Uterus (tissue), 4 donors: Measurements from ENCODE around the gene SULT2B1. TPM values are rescaled to one million over a fixed set of nuclear protein-coding genes. Genes with fewer than 3 reads are reported as not detected.

Experiments
- DNase-seq, 2 donors: peaks; one replicate each; pipeline ENCODE4 v3.0.0-alpha.2; 2019 to 2020
- H3K27ac ChIP-seq, 2 donors: fragments of 200-600 bp; sonication (generic); 1 replicate in 1 of 2; 2 replicates in 1 of 2; pipeline ENCODE4 v1.5.1; 2016 to 2018
- H3K27me3 ChIP-seq, 2 donors: fragments of 200-600 bp; sonication (generic); one replicate each; pipeline ENCODE4 v1.5.1; 2018 to 2019; ENCODE audit warnings: control low read depth in 1 of 2
- H3K36me3 ChIP-seq, 2 donors: fragments of 200-600 bp; sonication (generic); one replicate each; pipeline ENCODE4 v1.5.1; 2019; ENCODE audit warnings: control low read depth in 1 of 2
- H3K4me1 ChIP-seq, 2 donors: fragments of 200-600 bp; sonication (generic); one replicate each; pipeline ENCODE4 v1.5.1; 2018 to 2019; ENCODE audit warnings: control low read depth in 1 of 2
- H3K4me3 ChIP-seq, 2 donors: fragments of 200-600 bp; sonication (generic); 1 replicate in 1 of 2; 2 replicates in 1 of 2; pipeline ENCODE4 v1.5.1; 2018 to 2019; ENCODE audit warnings: mild to moderate bottlenecking in 1 of 2
- H3K9me3 ChIP-seq, 2 donors: fragments of 200-600 bp; sonication (generic); one replicate each; pipeline ENCODE4 v1.5.1; 2019; ENCODE audit warnings: control low read depth in 1 of 2
- POLR2A ChIP-seq, 2 donors: fragments of 450-650 bp; IDR thresholded peaks; one replicate each; pipeline ENCODE4 v1.6.1; 2016; ENCODE audit warnings: antibody characterized with exemption in 2 of 2, mild to moderate bottlenecking in 1 of 2, moderate library complexity in 1 of 2
- intact Hi-C: fragments of 100-400 bp; cut with DNase I; formaldehyde crosslinking; loops from one replicate; pipeline ENCODE4 v1.15.1; 2023; ENCODE audit warnings: low total_unique reads
- total RNA-seq, 4 donors: library from RNA; depleted of rRNA in 3 of 4; stranded (reverse); fragments of >200 nt in 3 of 4; gene quantifications; one replicate each; pipeline versions ENCODE4 v1.1.0 to v1.2.4, GENCODE V29; 2014 to 2023
- TF ChIP-seq, protein P1 (sequence below), 4 experiments: fragments of 200-600 bp in 2 of 4; fragments of 450-650 bp in 2 of 4; sonication (generic) in 2 of 4; IDR thresholded peaks; one replicate each; pipeline ENCODE4 v1.5.1; 2016 to 2019; ENCODE audit warnings: antibody characterized with exemption in 4 of 4, mild to moderate bottlenecking in 2 of 4, moderate library complexity in 1 of 4
- donor health status: DM: yes; HTN: yes; CAD: no.

Gene SULT2B1
- total RNA-seq, 4 donors from 2014 or later: 0.41 TPM; not detected in 3

DNA sequence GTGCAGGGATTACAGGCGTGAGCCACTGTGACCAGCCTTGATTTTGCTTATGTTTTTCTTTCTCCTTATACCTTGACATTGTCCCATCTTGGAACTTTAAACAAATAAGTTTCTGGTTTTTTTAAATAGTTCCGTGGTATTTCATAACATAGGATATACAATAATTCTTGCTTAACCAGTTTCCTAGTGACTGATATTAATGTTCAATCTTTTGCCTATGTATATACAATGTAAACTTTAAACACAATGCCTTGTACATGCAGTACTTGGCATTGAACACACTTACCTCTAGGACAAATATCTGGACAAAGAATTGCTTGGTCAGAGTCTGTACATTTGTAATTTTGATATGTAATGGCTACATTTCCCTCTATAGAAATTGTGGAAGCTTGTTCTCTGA is 30.2 kb downstream of the SULT2B1 start:
- DNase-seq: no peak
- Histone ChIP-seq H3K27me3 (no peaks in the 10 kb centered on the region), H3K4me1 (no peaks in the 10 kb centered on the region), H3K36me3 (no peaks in the 10 kb centered on the region), H3K27ac (no peak overlapping the region), H3K4me3 (no peak overlapping the region), H3K9me3 (no peaks in the 10 kb centered on the region)
- intact Hi-C loops: loop anchor here (10.0 kb wide), 1 partner anchor 87 kb away; no protein-coding TSS in a partner anchor
- TF ChIP-seq POLR2A (IDR thresholded peaks at IDR 0.05): no peak
- TF ChIP-seq, protein P1, sequence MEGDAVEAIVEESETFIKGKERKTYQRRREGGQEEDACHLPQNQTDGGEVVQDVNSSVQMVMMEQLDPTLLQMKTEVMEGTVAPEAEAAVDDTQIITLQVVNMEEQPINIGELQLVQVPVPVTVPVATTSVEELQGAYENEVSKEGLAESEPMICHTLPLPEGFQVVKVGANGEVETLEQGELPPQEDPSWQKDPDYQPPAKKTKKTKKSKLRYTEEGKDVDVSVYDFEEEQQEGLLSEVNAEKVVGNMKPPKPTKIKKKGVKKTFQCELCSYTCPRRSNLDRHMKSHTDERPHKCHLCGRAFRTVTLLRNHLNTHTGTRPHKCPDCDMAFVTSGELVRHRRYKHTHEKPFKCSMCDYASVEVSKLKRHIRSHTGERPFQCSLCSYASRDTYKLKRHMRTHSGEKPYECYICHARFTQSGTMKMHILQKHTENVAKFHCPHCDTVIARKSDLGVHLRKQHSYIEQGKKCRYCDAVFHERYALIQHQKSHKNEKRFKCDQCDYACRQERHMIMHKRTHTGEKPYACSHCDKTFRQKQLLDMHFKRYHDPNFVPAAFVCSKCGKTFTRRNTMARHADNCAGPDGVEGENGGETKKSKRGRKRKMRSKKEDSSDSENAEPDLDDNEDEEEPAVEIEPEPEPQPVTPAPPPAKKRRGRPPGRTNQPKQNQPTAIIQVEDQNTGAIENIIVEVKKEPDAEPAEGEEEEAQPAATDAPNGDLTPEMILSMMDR (IDR thresholded peaks at IDR 0.05): no peak

DNA sequence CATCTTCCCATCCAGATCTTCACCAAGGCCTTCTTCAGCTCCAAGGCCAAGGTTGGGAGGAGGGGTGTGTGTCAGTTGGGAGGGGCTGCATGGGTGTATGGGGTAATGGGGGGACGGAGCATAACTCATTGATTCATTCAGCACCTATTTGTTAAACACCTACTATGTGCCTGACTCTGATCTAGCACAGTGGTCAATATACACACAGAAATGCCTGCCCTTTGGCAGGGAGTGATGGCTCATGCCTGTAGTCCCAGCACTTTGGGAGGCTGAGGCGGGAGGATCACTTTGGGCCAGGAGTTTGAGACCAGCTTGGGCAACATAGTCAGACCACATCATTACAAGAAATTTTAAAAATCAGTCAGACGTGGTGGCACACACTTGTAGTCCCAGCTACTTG is 35.4 kb downstream of the SULT2B1 start:
- TF ChIP-seq, protein P1 (IDR thresholded peaks at IDR 0.05): no peak
- no peak for TF ChIP-seq POLR2A (IDR thresholded peaks at IDR 0.05)
- Histone ChIP-seq H3K36me3 (no peaks in the 10 kb centered on the region), H3K27me3 (no peaks in the 10 kb centered on the region), H3K9me3 (no peaks in the 10 kb centered on the region), H3K4me1 (no peaks in the 10 kb centered on the region), H3K27ac (no peak overlapping the region), H3K4me3 (no peak overlapping the region)
- intact Hi-C loops: loop anchor here (10.0 kb wide), 1 partner anchor 93 kb away; no protein-coding TSS in a partner anchor
- DNase-seq: no peak

DNA sequence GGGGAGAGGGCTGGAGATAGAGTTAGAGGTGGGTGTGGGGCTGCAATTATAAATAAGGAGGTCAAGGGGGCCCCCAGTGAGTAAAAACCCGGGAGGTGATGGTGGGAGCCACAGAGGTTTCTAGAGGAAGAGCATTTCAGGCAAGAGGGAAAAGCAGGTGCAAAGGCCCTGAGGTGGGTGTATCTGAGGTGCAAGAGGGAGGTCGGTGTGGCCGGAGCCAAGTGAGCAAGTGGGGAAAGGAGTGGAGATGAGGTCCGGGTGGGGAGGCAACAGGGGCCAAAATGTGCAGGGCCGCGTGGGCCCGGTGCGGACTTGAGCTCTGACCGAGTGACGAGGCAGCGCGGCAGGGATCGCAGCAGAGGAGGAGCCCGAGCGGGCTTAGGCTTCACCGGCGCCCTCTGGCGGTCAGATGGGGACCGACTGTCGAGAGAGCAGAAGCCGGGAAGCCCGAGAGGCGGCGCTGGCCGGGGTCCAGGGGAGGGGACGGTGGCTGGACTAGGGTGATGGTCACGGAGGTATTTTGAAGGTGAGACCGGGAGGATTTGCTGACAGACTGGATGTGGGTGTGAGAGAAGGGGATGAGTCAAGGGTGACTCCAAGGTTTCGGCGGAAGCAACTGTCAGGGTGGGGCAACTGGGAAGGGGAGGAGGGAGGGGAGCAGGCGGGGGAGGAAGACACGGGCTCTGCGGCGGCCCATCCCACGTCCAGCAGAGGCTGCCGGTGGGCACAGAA is 36.9 kb downstream of the SULT2B1 start:
- intact Hi-C loops: loop anchor here (10.0 kb wide), 1 partner anchor 94 kb away; no protein-coding TSS in a partner anchor
- Histone ChIP-seq H3K4me3 (no peak overlapping the region), H3K27me3 (no peaks in the 10 kb centered on the region), H3K27ac (no peak overlapping the region), H3K4me1 (no peaks in the 10 kb centered on the region), H3K36me3 (no peaks in the 10 kb centered on the region), H3K9me3 (no peaks in the 10 kb centered on the region)
- DNase-seq: peak; percentile 82 to 83
- TF ChIP-seq, protein P1 (IDR thresholded peaks at IDR 0.05): peak; percentile 77 to 90 (median 88)
- no peak for TF ChIP-seq POLR2A (IDR thresholded peaks at IDR 0.05)

DNA sequence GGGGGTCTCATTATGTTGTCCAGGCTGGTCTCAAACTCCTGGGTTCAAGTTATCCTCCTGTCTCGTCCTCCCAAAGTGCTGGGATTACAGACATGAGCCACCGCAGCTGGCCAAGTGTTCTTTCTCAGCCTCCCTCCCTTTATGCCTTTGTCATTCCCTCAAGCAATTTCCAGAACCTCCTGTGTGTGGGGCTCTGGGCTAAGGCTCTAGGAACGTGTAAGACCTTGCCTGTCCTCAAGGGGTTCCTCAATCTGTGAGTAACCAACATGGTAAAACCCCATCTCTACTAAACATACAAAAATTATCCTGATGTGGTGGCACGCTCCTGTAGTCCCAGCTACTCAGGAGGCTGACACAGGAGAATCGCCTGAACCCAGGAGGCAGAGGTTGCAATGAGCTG is 39.0 kb downstream of the SULT2B1 start:
- intact Hi-C loops: no loop called here
- Histone ChIP-seq H3K27me3 (no peaks in the 10 kb centered on the region), H3K27ac (no peak overlapping the region), H3K4me3 (no peak overlapping the region), H3K9me3 (no peaks in the 10 kb centered on the region), H3K36me3 (no peaks in the 10 kb centered on the region), H3K4me1 (no peaks in the 10 kb centered on the region)
- no peak for DNase-seq
- TF ChIP-seq, protein P1 (IDR thresholded peaks at IDR 0.05): no peak
- no peak for TF ChIP-seq POLR2A (IDR thresholded peaks at IDR 0.05)

DNA sequence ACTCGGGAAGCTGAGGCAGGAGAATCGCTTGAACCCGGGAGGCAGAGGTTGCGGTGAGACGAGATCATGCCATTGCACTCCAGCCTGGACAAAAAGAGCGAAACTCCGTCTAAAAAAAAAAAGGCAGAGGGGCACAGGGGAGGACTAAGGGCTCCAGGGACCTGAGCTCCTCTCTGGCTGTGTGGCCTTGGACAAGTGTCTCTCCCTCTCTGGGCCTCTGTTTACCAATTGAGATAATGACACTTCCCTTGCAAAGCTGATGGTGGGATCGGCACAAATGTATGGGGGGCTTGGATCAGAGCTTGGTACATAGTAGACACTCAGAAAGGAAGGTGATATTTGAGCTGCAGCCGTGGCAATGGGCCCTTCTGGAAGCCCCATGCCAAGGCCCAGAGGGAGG is 43.2 kb downstream of the SULT2B1 start:
- no peak for DNase-seq
- no peaks in the 10 kb centered on the region for H3K27me3 ChIP-seq
- TF ChIP-seq, protein P1 (IDR thresholded peaks at IDR 0.05): no peak
- no peak for TF ChIP-seq POLR2A (IDR thresholded peaks at IDR 0.05)
- no peak overlapping the region for H3K27ac ChIP-seq
- H3K36me3 ChIP-seq: no peaks in the 10 kb centered on the region
- no peaks in the 10 kb centered on the region for H3K9me3 ChIP-seq
- intact Hi-C loops: no loop called here
- no peaks in the 10 kb centered on the region for H3K4me1 ChIP-seq
- no peak overlapping the region for H3K4me3 ChIP-seq
